Stimulated activated CD4-positive, alpha-beta T cell treated with anti-CD3 and anti-CD28 coated beads, Interleukin-15, amount 100 ng/mL, for 1 hour (primary cell): Measurements from ENCODE around the gene VWA1.

Experiments used
- DNase-seq, 2 donors: peaks; one replicate each; pipeline ENCODE4 v3.0.0-alpha.2; 2020; ENCODE audit warnings: low read depth in 1 of 2, low spot score in 1 of 2

VWA1 gene, protein sequence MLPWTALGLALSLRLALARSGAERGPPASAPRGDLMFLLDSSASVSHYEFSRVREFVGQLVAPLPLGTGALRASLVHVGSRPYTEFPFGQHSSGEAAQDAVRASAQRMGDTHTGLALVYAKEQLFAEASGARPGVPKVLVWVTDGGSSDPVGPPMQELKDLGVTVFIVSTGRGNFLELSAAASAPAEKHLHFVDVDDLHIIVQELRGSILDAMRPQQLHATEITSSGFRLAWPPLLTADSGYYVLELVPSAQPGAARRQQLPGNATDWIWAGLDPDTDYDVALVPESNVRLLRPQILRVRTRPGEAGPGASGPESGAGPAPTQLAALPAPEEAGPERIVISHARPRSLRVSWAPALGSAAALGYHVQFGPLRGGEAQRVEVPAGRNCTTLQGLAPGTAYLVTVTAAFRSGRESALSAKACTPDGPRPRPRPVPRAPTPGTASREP

DNA sequence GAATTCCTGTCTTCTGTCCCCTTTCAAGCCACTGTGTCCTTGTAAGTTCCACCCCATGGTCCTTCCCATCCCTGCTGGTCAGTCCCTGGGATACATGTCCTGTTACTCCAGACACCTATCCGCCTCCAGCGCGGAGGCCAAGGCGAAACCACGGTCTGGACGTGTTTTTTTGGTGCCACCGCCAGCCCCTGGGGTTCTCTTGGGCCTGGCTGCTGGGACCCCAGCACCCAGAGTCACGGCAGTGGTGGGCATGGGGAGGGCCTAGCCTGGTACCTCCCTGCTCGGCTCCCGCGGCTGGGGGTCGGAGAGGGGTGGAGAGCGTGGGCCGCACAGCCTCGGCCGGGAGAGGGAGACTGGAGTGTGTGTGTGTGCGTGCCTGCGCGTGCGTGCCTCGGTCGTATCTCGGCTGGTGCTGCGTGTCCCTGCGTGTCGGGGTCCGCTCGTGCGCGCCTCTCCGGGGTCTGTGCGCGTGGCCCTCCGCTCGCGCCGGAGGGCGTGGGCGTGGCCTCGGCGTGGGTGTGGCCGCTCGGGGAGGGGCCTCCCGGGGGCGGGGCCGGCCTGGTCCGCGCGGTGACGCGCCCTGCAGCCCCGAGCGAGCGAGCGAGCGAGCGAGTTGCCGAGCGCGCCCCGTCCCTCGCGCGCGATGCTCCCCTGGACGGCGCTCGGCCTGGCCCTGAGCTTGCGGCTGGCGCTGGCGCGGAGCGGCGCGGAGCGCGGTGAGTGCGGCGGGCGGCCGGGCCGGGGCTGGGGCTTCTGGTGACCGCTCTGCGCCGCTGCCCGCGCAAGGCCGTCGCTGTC, at the start of gene VWA1:
TSS of gene VWA1 (plus strand) at position 585 of the 798 bp plus-strand sequence. CDS start at position 644, 59 bp downstream.
- peak; percentile 31 to 62 for DNase-seq

DNA sequence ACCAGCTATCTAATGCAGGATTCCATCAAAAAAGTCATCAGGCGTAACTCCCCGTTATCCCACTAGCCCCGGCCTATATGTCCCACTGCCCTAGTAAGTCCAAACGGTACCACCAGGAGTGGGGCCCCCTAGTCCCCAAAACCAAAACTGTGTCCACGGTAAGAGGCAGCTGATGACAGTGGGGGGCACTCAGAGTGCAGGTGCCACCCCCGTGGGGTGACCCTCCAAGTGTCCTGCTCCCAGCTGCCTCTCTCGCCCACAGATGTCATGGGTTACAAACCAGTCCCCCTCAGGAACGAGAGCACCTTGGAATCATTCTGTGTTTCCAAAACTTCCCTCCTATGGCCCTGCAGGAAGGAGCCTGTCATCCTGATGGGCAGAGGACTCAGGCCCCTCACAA, 49.6 kb upstream of the VWA1 start:
- DNase-seq: no peak

DNA sequence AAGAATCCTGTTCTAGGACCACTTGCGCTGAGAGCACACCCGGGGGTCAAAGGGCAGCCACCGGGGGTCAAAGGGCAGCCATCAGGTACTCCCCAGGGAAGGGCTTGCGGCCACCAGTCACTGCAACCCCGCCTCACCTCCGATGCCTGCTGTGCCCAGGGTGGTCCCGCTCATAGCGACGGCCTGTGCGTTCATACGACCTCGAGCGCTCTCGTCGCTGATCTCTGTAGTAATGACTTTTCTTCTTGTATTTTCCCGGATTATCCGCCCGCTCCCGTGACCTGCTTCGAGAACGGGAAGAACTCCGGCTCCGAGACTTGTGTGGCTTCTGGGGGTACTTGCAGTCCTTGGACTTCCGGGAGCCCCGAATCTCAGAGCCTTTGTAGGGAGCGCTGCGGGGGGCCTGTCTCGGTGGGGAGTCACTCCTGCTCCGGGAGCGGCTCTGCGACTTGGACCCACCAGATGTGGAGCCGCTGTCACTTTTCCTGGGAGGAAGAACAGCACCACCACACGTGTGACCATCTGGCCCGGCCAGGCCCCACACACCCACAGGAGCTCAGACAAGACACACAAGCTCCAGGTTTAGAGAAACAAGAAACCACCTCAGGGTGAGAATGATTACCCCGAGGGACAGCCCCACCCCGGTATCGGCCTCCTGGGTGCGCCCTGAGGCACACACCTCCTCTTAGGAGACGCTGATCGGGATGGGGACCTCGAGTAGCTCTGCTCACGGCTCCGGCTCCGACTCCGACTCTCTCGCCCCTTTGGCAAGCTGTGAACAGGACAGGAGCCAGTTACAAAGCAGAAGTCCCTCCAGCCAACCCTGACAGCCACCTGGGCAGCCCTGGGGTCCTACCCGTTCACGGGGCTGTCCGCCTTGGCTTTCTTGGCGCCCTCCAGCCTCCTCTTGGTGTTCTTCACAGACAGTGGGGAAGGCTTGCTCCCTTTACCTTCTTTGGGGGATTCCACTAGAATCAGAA, 48.1 kb upstream of the VWA1 start:
- no peak for DNase-seq

DNA sequence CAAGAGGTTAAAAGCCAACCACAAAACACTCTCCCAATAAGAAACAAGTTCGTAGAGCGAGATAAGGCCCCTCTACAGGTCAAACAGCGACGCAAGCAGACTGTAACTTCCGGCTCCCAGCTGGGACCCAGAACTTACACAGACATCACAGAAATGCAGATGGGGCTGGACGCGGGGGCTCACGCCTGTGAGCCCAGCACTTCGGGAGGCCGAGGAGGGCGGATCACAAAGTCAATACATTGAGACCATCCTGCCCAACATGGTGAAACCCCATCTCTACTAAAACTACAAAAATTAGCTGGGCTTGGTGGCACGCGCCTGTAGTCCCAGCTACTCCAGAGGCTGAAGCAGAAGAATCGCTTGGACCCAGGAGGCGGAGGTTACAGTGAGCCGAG, 47.4 kb upstream of the VWA1 start:
- no peak for DNase-seq

DNA sequence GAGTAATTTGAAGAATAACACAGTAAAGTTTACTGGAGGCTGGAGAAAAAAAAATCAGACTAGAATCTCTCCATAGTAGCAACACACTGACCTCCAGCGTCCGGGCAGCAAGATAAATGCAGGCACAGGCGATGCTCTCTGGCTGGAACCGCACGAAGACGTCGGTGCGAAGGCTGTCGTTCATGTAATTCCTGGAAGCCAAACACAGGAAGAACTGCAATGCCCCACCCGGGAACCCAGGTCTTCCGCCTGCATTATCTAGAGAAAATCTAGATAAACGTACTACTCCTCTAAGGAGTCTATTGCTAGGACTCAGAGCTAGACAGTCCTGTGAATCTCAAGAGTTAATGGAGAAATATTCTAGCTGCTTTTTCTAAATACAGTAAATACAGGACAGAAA, 44.8 kb upstream of the VWA1 start:
- DNase-seq: no peak

DNA sequence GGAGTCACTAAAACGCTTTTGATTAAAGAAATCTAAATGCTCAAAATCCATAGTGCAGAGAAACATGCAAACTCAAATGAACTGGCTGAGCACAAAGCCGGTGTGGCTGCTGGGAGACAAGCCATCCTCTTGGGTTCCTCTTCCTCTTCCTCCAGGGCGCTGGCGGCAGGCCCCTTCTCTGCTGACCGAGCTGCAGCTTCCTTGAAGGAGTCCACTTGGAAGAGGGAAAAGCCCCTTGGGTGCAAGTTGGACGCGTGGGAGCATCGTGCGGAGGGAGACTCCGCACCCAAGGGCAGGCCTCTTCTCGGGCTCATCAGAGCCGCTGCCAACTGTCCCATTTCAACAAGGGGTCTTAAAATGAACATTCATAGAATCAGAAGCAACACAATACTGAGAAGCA, 44.3 kb upstream of the VWA1 start:
- no peak for DNase-seq

DNA sequence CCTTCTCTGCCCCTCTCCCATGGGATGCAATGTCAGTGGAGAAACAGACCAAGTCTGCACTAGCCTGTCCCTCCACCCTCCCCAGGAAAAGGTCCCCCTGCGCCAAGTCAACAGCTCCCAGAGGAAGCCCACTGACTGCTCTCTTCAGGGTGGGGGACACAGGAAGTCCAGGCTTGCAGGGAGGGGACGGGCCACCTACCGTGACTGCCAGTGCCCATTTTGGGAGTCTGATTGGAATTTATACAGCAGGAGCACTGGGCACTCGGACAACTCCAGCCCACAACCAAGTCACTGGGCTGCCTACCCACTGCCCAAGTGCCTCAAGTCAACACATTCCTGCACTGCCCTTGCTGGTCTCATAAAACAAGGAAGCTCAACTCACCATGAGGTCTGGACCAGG, 42.5 kb upstream of the VWA1 start:
- DNase-seq: no peak

DNA sequence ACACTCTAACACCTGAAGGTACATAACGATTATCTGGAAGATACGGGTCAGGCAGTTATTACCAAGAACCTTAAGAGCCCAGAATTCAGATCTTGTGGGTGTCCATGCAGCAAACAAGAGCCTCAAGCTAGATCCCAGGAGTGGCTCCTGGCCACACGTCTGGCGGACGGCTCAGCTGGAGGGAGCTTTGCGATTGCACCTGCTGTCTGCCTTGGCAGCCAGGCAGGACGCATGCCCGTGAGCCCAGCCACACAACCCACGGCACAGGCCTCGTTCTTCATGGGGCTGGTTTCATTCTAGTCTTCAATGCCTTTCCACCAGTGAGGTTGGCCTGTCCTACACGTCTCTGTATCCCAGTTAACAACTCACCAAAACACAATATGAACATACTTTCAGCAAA, 42.1 kb upstream of the VWA1 start:
- DNase-seq: no peak

DNA sequence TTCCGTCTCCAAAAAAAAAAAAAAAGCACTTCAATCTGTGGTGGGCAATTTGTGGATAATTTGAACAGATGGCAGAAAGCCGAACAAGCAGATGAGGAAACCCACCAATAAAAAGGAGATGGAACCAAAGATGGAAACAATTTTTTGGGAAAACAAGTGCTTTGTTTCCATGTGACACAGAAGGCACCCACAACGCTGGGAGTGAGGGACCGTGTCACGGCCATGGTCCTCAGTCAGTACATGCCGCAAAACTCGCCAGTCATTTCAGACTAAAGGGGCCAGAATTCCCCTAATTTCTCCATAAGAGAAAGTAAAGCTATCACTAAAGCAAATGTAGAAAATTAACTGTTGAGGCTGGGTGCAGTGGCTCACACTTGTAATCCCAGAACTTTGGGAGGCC, 41.4 kb upstream of the VWA1 start:
- no peak for DNase-seq

DNA sequence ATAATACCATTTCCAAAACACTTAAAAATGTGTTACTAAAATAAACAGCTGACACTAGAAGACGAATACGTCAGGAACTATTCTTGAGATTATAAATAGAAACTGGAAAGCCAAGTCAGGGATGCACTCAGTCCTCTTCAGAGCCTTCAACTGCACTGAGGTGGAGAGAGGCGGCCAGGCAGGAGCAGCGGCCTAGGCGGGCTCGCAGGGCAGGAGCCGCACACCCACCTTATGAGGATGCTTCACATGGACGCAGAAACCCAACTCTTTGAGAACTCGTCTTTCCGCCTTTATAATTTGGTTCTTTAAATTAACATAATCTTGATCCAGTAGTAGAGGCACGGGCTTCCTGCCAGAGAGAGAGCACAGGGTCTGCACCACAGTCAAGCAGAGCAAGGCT, 40.3 kb upstream of the VWA1 start:
- no peak for DNase-seq

DNA sequence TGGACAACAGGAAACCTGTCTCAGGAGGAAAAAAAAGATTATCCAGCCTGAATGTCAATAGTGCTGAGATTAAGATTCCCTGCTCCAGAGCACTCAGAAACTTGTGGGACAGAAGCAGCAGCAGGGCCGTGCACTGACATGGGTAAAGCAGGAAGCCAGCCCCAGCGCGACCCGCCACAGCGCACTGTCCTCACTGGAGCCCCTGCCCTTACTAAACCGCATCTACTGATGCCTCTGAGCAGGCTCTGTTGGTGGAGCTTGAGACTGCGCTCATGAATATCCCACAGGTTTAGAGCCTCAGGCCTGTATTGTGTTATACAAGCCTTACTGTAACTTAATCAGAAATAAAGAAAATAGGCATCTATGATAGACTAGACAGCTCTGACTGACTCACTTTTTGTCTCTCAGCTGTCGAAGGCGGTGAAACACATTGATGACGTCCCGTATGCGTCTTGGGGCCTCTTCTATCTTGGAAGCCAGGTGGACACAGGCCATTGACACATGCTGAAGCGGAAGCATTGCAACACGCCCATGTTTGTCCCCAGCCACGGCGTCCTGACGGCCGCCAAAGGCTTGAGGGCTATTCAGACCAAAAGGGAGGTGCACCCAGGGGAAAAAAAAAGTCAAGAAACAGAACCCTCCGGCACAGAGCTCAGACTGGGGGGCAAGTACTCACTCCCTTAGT, 37.5 kb upstream of the VWA1 start:
- DNase-seq: no peak

DNA sequence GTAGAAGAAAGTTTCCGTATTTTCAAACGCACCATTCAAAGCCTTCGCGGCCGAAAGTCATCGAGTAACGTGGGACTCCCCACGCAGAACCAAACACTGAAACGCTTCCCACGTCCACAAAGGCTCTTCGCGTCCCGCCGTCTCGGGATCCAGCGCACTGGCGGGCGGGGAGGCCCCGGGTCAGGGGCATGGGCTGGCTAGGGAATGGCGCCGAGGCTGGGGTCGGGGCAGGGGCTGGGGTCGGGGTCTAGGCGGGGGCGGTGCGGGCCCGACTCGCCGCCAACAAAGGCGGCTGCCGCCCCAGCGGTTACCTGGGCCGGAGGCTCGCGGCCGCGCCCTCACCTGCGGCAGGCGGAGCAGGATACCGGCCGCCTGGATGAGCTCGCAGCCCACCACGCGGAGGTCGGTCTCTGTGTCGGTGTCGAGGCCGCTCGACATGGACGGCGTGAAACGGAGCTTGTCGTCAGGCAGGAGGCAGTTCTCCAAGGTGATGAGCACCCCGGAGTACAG, 36.8 kb upstream of the VWA1 start:
- DNase-seq: no peak

DNA sequence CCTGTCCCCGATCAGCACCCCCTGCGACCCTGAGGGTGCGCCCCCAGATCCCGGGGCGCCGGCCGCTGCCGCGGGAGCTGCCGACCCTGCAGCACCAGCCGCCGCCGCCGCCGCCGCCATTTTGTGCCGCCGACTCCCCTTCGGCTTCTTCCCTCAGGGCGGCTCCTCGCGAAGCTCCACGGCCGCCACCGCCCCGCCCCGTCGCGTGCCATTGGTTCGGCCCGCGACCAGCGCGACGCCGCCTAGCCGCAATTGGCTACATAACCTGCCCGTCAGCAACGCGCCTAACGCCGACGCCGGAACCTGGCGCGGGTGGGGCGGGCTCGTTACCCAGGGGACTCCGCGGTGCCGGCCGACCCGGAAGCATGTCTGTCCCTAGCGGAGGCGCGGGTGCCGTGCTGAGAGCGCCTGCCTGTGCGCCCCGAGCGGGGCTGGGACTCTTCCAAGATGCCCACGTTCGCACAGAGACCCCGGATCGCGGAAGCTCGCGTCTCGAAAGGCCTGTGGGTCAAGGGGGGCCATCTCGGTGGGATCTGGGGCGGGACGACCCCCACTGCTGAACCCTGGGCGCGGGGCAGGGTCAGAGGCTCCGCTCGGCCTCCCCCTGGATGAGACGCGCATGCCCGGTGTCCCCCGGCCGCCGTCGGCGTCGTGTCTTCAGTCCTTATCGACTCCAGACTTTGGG, 36.2 kb upstream of the VWA1 start, which contains the start of gene CCNL2:
TSS of gene CCNL2 (minus strand) at position 149 of the 685 bp plus-strand sequence. CDS start at position 120, 29 bp downstream.
- peak; percentile 99 for DNase-seq

DNA sequence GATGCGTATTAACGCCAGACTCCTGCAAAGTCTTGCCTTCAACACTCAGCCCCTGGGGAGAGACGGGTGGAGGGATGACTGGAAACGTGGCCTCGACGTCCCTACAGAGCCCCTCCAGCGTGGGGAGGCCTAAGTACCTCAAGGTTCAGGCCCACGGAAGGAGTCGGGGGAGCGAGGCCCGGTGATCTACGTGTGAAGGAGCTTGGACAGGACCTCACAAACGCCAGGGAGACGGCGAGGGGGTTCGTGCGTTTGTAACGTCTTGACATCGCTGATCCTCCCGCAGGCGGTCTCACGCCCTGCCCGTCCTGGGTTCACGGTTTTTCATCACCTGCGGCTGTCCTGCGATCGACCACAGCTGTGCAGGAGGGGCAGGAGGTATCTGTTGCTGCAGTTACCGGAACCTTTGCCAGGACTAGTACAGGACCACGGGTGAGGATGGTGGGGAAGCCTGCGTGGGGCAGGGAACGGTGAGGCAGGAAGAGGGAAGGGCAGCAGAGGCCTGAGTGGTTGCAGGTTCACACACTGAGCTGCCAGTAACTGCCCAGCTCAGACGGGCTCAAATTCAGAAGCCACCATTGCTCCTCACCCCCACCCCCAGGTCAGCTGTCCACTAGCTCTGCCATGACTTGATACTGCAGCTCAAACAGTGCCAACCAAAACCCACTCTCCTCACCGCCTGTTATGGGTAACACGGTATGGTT, 35.5 kb upstream of the VWA1 start:
- no peak for DNase-seq

DNA sequence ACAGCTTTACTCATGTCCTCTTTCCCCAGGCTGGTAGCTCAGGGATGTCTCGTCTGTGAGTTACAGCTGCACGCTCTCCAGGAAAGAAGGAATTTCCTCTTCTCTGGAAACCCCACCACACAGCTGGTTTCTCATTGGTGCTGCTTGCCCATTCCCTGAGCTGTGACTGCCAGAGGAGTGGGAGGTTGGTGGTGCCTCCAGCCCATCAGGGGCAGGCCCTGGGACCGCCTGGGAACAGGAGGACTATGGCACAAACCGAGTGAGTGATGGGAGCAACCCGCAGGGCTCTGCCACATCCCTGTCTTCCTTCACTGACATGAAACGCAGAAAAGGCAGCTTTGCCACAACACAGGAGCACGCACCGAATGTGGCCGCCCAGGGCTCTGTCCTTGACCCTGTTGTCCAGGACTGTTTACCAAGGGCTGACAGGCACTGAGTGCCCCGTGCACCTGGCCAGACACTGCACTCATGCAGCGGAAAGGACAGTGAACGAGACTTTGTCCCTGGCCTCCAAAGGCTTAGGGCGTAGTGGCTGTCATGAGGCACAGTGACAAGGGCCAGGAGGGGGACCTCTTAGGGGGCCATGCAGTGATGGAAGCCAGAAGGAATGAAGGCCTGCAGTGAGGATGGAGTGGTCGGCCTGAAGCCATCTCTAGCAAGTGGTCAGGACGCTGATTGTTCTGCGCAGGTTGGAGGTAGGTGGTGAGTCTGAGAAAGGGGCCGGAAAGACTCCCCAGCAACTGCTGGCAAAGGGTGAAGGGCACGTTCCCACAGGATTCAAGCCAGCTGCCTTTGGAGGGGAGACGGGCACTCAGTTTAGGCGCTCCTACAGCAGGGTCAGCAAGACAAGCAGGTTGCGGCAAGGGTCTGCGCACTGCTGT, 34.7 kb upstream of the VWA1 start:
- no peak for DNase-seq

DNA sequence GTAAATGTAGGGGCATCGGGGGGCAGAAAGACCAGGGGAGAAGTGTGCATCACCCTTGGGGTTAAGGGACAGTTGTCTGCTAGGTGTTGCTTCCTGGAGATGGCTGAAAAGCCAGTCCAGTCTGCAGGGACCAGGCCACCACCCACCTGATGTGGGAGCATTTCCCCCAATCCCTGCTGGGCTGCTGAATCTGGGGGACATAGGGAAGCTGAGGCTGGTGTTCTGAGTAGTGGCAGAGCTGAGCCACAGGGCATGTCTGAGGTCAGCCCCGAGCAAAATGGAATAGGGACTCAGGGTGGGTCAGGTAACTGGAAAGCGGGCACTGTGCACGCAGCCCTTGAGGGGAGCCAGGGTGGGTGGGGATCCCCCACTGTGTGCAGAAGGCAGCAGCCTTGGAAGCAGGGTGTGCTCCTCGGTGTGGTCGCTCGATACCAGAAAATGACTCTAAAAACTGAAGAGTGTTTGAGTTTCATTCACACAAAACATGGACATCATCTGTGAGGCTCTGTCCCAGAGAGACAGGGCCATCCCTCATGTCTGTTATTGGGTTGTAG, 34.0 kb upstream of the VWA1 start:
- DNase-seq: no peak

DNA sequence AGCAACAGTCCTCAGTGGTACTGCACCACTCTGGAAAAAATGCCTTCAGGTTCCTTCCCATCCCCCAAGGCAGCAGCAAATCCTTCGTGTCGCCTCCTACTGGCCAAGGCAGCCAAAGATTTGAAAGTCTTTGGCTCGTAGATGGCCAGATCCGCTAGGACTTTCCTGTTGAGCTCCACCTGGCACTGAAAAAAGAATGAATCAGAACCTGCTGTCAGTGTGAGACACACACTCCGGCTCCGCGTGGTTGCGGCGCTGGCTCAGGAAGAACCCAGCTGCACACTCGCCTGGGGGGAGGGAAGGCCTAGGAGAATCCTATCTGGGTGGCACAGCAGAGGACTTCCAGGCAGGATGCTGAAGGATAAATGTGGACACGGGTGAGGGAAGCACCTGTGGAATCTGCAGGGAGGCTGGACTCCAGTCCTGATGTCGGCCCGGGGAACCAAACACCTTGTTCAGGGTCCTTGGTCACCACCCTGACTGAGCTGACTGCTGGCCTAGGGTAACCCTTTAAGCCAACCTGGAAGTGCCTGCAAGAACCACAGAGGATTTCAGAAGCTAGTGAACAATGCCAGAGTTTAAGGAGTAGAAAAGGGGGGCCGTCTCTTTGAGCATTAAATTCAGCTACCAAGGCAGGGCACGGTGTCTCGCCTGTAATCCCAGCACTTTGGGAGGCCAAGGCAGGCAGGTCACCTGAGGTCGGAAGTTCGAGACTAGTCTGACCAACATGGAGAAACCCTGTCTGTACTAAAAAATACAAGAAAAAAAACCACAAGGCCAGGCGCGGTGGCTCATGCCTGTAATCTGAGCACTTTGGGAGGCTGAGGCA, 33.2 kb upstream of the VWA1 start:
- DNase-seq: no peak
